Osteoblast (primary cell): ENCODE data around the gene CHD2. TPM values are rescaled to one million over a fixed set of nuclear protein-coding genes. Genes with fewer than 3 reads are reported as not detected.
A peak's percentile ranks its signal among the peaks of the same experiment; 100 is the strongest.

Source experiments
- DNase-seq: peaks from one replicate; pipeline ENCODE4 v3.0.0; 2011; ENCODE audit warnings: low spot score, mixed read lengths; ENCODE audit not compliant: insufficient read length; ENCODE audit errors: missing footprints
- H2AFZ ChIP-seq: 2 replicates; pipeline ENCODE4 v1.6.0; 2011; ENCODE audit warnings: mild to moderate bottlenecking, low read length
- H3K27ac ChIP-seq: 2 replicates; pipeline ENCODE4 v1.5.1; 2011; ENCODE audit warnings: mild to moderate bottlenecking, low read depth, low read length, moderate library complexity
- H3K27me3 ChIP-seq: 2 replicates; pipeline ENCODE4 v1.6.0; 2012; ENCODE audit warnings: mild to moderate bottlenecking, control low read depth, inconsistent platforms, low read length, moderate library complexity; ENCODE audit not compliant: insufficient read depth
- H3K36me3 ChIP-seq: 2 replicates; pipeline ENCODE4 v1.5.1; 2011; ENCODE audit warnings: mild to moderate bottlenecking, low read length, control low read depth, moderate library complexity; ENCODE audit not compliant: insufficient read depth
- H3K4me1 ChIP-seq: 2 replicates; pipeline ENCODE4 v1.5.1; 2011; ENCODE audit warnings: mild to moderate bottlenecking, low read length, control low read depth, moderate library complexity; ENCODE audit not compliant: insufficient read depth
- H3K4me2 ChIP-seq: 2 replicates; pipeline ENCODE4 v1.6.0; 2011; ENCODE audit warnings: mild to moderate bottlenecking, low read length; ENCODE audit not compliant: insufficient read depth
- H3K4me3 ChIP-seq: fragments of 200-600 bp; sonication (generic); 3 replicates; pipeline ENCODE4 v1.5.1; 2012; ENCODE audit warnings: mild to moderate bottlenecking, low read length, inconsistent platforms; ENCODE audit not compliant: insufficient read depth
- H3K79me2 ChIP-seq: 2 replicates; pipeline ENCODE4 v1.6.0; 2012; ENCODE audit warnings: mild to moderate bottlenecking, low read length, control low read depth, inconsistent platforms; ENCODE audit not compliant: insufficient read depth
- H3K9me3 ChIP-seq: 2 replicates; pipeline ENCODE4 v1.5.1; 2011; ENCODE audit warnings: low read depth, low read length, control low read depth
- H4K20me1 ChIP-seq: 2 replicates; pipeline ENCODE4 v1.6.0; 2012; ENCODE audit warnings: mild to moderate bottlenecking, low read length, control low read depth; ENCODE audit not compliant: insufficient read depth
- CTCF ChIP-seq: IDR thresholded peaks from 2 replicates; pipeline ENCODE4 v1.5.1; 2011; ENCODE audit warnings: mild to moderate bottlenecking, low read depth, low read length, moderate library complexity; ENCODE audit errors: extremely low read depth
- total RNA-seq: library from RNA; depleted of rRNA; stranded (reverse); fragments of >200 nt; gene quantifications from 2 replicates; pipeline ENCODE4 v1.2.3, GENCODE V29; 2012

The CHD2 gene
- total RNA-seq, 1 donor = 98.8 TPM

- TF ChIP-seq CTCF = no peak
- no peak for DNase-seq
- no peak overlapping the region for H3K27ac ChIP-seq
- no peaks in the 10 kb centered on the region for H4K20me1 ChIP-seq
- H3K4me2 ChIP-seq = no peak overlapping the region
- H3K4me3 ChIP-seq = no peak overlapping the region
- H3K9me3 ChIP-seq = no peaks in the 10 kb centered on the region
- H2AFZ ChIP-seq = no peak overlapping the region
- H3K36me3 ChIP-seq = no peaks in the 10 kb centered on the region
- H3K27me3 ChIP-seq = peaks cover 37% of the 10 kb centered on the region
- no peaks in the 10 kb centered on the region for H3K79me2 ChIP-seq
- H3K4me1 ChIP-seq = peaks cover 11% of the 10 kb centered on the region
Observed at GRCh38 chr15:93070551-93071296, 170.6 kb downstream of the CHD2 start.

GRCh38 chr15:93071469-93071936 is 171.4 kb downstream of the CHD2 start:
- Histone ChIP-seq H4K20me1 (no peaks in the 10 kb centered on the region), H3K4me2 (peak overlapping the region; percentile 81), H2AFZ (no peak overlapping the region), H3K9me3 (no peaks in the 10 kb centered on the region), H3K4me1 (peaks cover 11% of the 10 kb centered on the region), H3K79me2 (no peaks in the 10 kb centered on the region), H3K27me3 (peaks cover 37% of the 10 kb centered on the region), H3K27ac (no peak overlapping the region), H3K4me3 (peak overlapping the region; percentile 68), H3K36me3 (no peaks in the 10 kb centered on the region)
- no peak for TF ChIP-seq CTCF
- DNase-seq = no peak

DNA sequence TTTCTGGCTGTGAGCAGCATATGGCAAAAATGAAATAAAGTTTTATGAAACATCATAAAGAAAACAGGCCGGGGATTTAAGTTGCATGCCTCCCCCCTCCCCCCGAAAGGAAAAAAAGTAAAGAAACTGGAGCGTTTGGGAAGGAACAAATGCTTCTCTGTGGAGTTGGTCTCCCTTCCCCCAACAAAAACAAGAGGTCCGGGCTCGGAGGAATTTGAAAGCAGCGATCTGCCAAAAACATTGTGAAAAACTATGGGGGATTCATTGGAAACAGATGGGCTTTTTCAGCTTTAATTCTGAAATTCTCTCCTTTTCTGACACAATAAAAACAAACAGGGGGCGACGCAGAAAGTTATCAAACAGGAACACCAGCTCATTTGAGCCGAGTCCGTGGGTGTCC is 171.9 kb downstream of the CHD2 start:
- peaks cover 37% of the 10 kb centered on the region for H3K27me3 ChIP-seq
- H3K27ac ChIP-seq = no peak overlapping the region

More for the DNA sequence above, 171.9 kb downstream of the CHD2 start:
- Histone ChIP-seq H2AFZ (peak overlapping the region; percentile 47), H3K9me3 (no peaks in the 10 kb centered on the region), H3K4me1 (peaks cover 11% of the 10 kb centered on the region), H3K36me3 (no peaks in the 10 kb centered on the region), H3K4me3 (peak overlapping the region; percentile 68), H3K79me2 (no peaks in the 10 kb centered on the region), H3K4me2 (peak overlapping the region; percentile 81), H4K20me1 (no peaks in the 10 kb centered on the region)
- DNase-seq = peak; percentile 94
- TF ChIP-seq CTCF = no peak
